Thymus (tissue), 11 donors: ENCODE measurements around the gene CDK14. TPM values are rescaled to one million over a fixed set of nuclear protein-coding genes. Genes with fewer than 3 reads are reported as not detected.
"Not testable (repeated sequence)": the region's sequence is repeated elsewhere in the genome, so short reads cannot be mapped to it uniquely, and the experiment has no call there.

Experiments used
- DNase-seq, 9 donors: peaks; one replicate each; pipeline ENCODE4 v3.0.0-alpha.2; 2013; ENCODE audit warnings: low spot score in 9 of 9, low read depth in 6 of 9, missing footprints in 1 of 9
- H3K27ac ChIP-seq, 2 donors: one replicate each; pipeline ENCODE4 v1.5.1; 2013; ENCODE audit warnings: control low read depth in 1 of 2, low read depth in 1 of 2, low read length in 1 of 2, mild to moderate bottlenecking in 1 of 2, moderate library complexity in 1 of 2
- H3K27me3 ChIP-seq, 2 donors: one replicate each; pipeline ENCODE4 v1.5.1; 2013; ENCODE audit warnings: low read length in 1 of 2; ENCODE audit not compliant: control insufficient read depth in 2 of 2, insufficient read depth in 1 of 2
- H3K36me3 ChIP-seq, 2 donors: one replicate each; pipeline ENCODE4 v1.5.1; 2013; ENCODE audit warnings: low read length in 1 of 2, mild to moderate bottlenecking in 1 of 2, moderate library complexity in 1 of 2; ENCODE audit not compliant: control insufficient read depth in 2 of 2, insufficient read depth in 2 of 2
- H3K4me1 ChIP-seq, 2 donors: one replicate each; pipeline ENCODE4 v1.5.1; 2013; ENCODE audit warnings: low read length in 2 of 2; ENCODE audit not compliant: control insufficient read depth in 2 of 2, insufficient read depth in 2 of 2
- H3K4me3 ChIP-seq, 2 donors: one replicate each; pipeline ENCODE4 v1.5.1; 2013; ENCODE audit warnings: low read length in 2 of 2, control low read depth in 1 of 2, mild to moderate bottlenecking in 1 of 2
- H3K9me3 ChIP-seq, 2 donors: one replicate each; pipeline ENCODE4 v1.5.1; 2013; ENCODE audit warnings: low read length in 1 of 2, mild to moderate bottlenecking in 1 of 2; ENCODE audit not compliant: control insufficient read depth in 2 of 2, insufficient read depth in 1 of 2
- WGBS: extraction: QIAGEN DNeasy Blood & Tissue Kit; methylation state at CpG from one replicate; pipeline ENCODE4 v1.1.7; 2013; 5-methylcytosine and 5-hydroxymethylcytosine counted together
- polyA plus RNA-seq: library from polyadenylated mRNA; stranded (reverse); fragments of 200-250 nt; gene quantifications from one replicate; pipeline ENCODE4 v1.2.3, GENCODE V29; 2013
- total RNA-seq: library from RNA; stranded (reverse); fragments of 120-200 nt; gene quantifications from one replicate; pipeline ENCODE4 v1.2.4, GENCODE V29; 2013
- donor health status: healthy.

The CDK14 gene
- total and polyA plus RNA-seq, 2 donors: 7.6 to 9.0 TPM

GRCh38 chr7:90639683-90640082 is 43.6 kb downstream of the CDK14 start:
- not testable (repeated sequence) for H3K36me3 ChIP-seq, H3K27ac ChIP-seq, DNase-seq, H3K27me3 ChIP-seq, H3K9me3 ChIP-seq, H3K4me1 ChIP-seq, H3K4me3 ChIP-seq
- WGBS: 98% methylated on average over 15 of the region's 17 CpGs

GRCh38 chr7:90642978-90643377 is 46.9 kb downstream of the CDK14 start:
- Histone ChIP-seq H3K4me1 (no peaks in the 10 kb centered on the region), H3K9me3 (no peaks in the 10 kb centered on the region), H3K4me3 (no peak overlapping the region), H3K27me3 (no peaks in the 10 kb centered on the region), H3K27ac (no peak overlapping the region), H3K36me3 (no peaks in the 10 kb centered on the region)
- WGBS: 95% methylated on average over 4 of the region's 4 CpGs
- no peak for DNase-seq

- Histone ChIP-seq H3K27me3 (no peaks in the 10 kb centered on the region), H3K4me3 (no peak overlapping the region), H3K27ac (no peak overlapping the region), H3K9me3 (no peaks in the 10 kb centered on the region), H3K36me3 (no peaks in the 10 kb centered on the region), H3K4me1 (no peaks in the 10 kb centered on the region)
- WGBS: 85% methylated on average over 1 of the region's 1 CpG
- no peak for DNase-seq
These were observed 49.7 kb downstream of the CDK14 start for GRCh38 chr7:90645784-90646183.

GRCh38 chr7:90648107-90648506 is 52.0 kb downstream of the CDK14 start:
- no peak overlapping the region for H3K4me3 ChIP-seq
- no peaks in the 10 kb centered on the region for H3K36me3 ChIP-seq
- H3K4me1 ChIP-seq: no peaks in the 10 kb centered on the region
- no peak overlapping the region for H3K27ac ChIP-seq
- over 99% methylated on average over 2 of the region's 2 CpGs for WGBS
- no peak for DNase-seq
- H3K27me3 ChIP-seq: no peaks in the 10 kb centered on the region
- H3K9me3 ChIP-seq: no peaks in the 10 kb centered on the region

GRCh38 chr7:90648834-90649233 is 52.7 kb downstream of the CDK14 start:
- H3K4me3 ChIP-seq: no peak overlapping the region
- H3K27ac ChIP-seq: no peak overlapping the region
- no peaks in the 10 kb centered on the region for H3K4me1 ChIP-seq
- no peaks in the 10 kb centered on the region for H3K9me3 ChIP-seq
- DNase-seq: no peak
- H3K36me3 ChIP-seq: no peaks in the 10 kb centered on the region
- H3K27me3 ChIP-seq: no peaks in the 10 kb centered on the region

- DNase-seq: no peak
- 97% methylated on average over 4 of the region's 4 CpGs for WGBS
- H3K27me3 ChIP-seq: no peaks in the 10 kb centered on the region
- no peak overlapping the region for H3K4me3 ChIP-seq
- H3K36me3 ChIP-seq: no peaks in the 10 kb centered on the region
- no peaks in the 10 kb centered on the region for H3K4me1 ChIP-seq
- H3K27ac ChIP-seq: no peak overlapping the region
- no peaks in the 10 kb centered on the region for H3K9me3 ChIP-seq
These were observed 58.8 kb downstream of the CDK14 start for GRCh38 chr7:90654718-90655427.

- H3K4me1 ChIP-seq: no peaks in the 10 kb centered on the region
- H3K36me3 ChIP-seq: no peaks in the 10 kb centered on the region
- H3K27ac ChIP-seq: no peak overlapping the region
- 60% methylated on average over 2 of the region's 2 CpGs for WGBS
- no peak overlapping the region for H3K4me3 ChIP-seq
- DNase-seq: no peak
- no peaks in the 10 kb centered on the region for H3K27me3 ChIP-seq
- no peaks in the 10 kb centered on the region for H3K9me3 ChIP-seq
These were observed 59.4 kb downstream of the CDK14 start for GRCh38 chr7:90655566-90655965.

GRCh38 chr7:90657481-90657880 is 61.4 kb downstream of the CDK14 start:
- Histone ChIP-seq H3K27me3 (no peaks in the 10 kb centered on the region), H3K36me3 (no peaks in the 10 kb centered on the region), H3K4me3 (no peak overlapping the region), H3K27ac (no peak overlapping the region), H3K4me1 (no peaks in the 10 kb centered on the region), H3K9me3 (no peaks in the 10 kb centered on the region)
- 95% methylated on average over 1 of the region's 1 CpG for WGBS
- DNase-seq: no peak

GRCh38 chr7:90660100-90660499 is 64.0 kb downstream of the CDK14 start:
- 94% methylated on average over 2 of the region's 2 CpGs for WGBS
- no peak for DNase-seq
- Histone ChIP-seq H3K36me3 (no peaks in the 10 kb centered on the region), H3K4me3 (no peak overlapping the region), H3K27ac (no peak overlapping the region), H3K9me3 (no peaks in the 10 kb centered on the region), H3K27me3 (no peaks in the 10 kb centered on the region), H3K4me1 (no peaks in the 10 kb centered on the region)
